NCI-H82 (cell line): ENCODE data around the gene ANKRD28.

ENCODE experiments used
- DNase-seq: peaks from one replicate; lab custom pipeline; 2025; lab: John Stamatoyannopoulos, UW

Gene ANKRD28

GRCh38 chr3:15722877-15723623 is 74.7 kb downstream of the ANKRD28 start:
- no peak for DNase-seq

GRCh38 chr3:15716178-15716577 is 81.6 kb downstream of the ANKRD28 start:
- DNase-seq: no peak

GRCh38 chr3:15714448-15714847 is 83.3 kb downstream of the ANKRD28 start:
- no peak for DNase-seq

GRCh38 chr3:15713364-15713763 is 84.4 kb downstream of the ANKRD28 start:
- DNase-seq: no peak

- DNase-seq: no peak
These were observed 86.5 kb downstream of the ANKRD28 start for GRCh38 chr3:15711281-15711680.

GRCh38 chr3:15708882-15709677 is 88.7 kb downstream of the ANKRD28 start:
- no peak for DNase-seq

- DNase-seq: no peak
These were observed 90.0 kb downstream of the ANKRD28 start for GRCh38 chr3:15707779-15708178.

- no peak for DNase-seq
These were observed 94.4 kb downstream of the ANKRD28 start for GRCh38 chr3:15703346-15703745.

GRCh38 chr3:15694628-15695027 is 103.2 kb downstream of the ANKRD28 start:
- DNase-seq: no peak

GRCh38 chr3:15693355-15693754 is 104.4 kb downstream of the ANKRD28 start:
- no peak for DNase-seq

GRCh38 chr3:15690748-15691147 is 107.0 kb downstream of the ANKRD28 start:
- DNase-seq: no peak

GRCh38 chr3:15690230-15690629 is 107.5 kb downstream of the ANKRD28 start:
- DNase-seq: no peak

- no peak for DNase-seq
These were observed 111.9 kb downstream of the ANKRD28 start for GRCh38 chr3:15685927-15686326.

- no peak for DNase-seq
These were observed 114.5 kb downstream of the ANKRD28 start for GRCh38 chr3:15683253-15683652.

GRCh38 chr3:15682561-15683185 is 115.1 kb downstream of the ANKRD28 start:
- DNase-seq: no peak

- DNase-seq: no peak
These were observed 116.1 kb downstream of the ANKRD28 start for GRCh38 chr3:15681668-15682067.

- no peak for DNase-seq
These were observed 118.5 kb downstream of the ANKRD28 start for GRCh38 chr3:15679306-15679705.

GRCh38 chr3:15676259-15676658 is 121.5 kb downstream of the ANKRD28 start:
- no peak for DNase-seq

GRCh38 chr3:15673536-15673935 is 124.2 kb downstream of the ANKRD28 start:
- DNase-seq: no peak

- DNase-seq: no peak
These were observed 130.3 kb downstream of the ANKRD28 start for GRCh38 chr3:15667484-15667883.

GRCh38 chr3:15666277-15666676 is 131.5 kb downstream of the ANKRD28 start:
- no peak for DNase-seq

- DNase-seq: no peak
These were observed 132.1 kb downstream of the ANKRD28 start for GRCh38 chr3:15665510-15666150.
